B cell (primary cell): ENCODE data around the gene DGCR8. TPM values are rescaled to one million over a fixed set of nuclear protein-coding genes. Genes with fewer than 3 reads are reported as not detected.

Experiments used
- ATAC-seq: fragments of 200-7000 bp; cut with Tn5 transposase; one replicate; pipeline ENCODE4 v1.10.0; 2021; ENCODE audit warnings: low read depth, mild to moderate bottlenecking, moderate number of reproducible peaks, moderate library complexity
- CTCF ChIA-PET: fragments of 350-600 bp; sonication (Branson Sonifier 250); formaldehyde crosslinking; loops from one replicate; lab custom pipeline; 2021; ENCODE audit warnings: antibody characterized with exemption, inconsistent platforms; lab: Charles Lee
- POLR2A ChIA-PET: fragments of 350-600 bp; sonication (Branson Sonifier 250); formaldehyde crosslinking; loops from one replicate; lab custom pipeline; 2021; ENCODE audit warnings: antibody characterized with exemption; lab: Charles Lee
- DNase-seq: peaks from one replicate; pipeline ENCODE4 v3.0.0; 2013
- H2AFZ ChIP-seq: 2 replicates; pipeline ENCODE4 v1.6.1; 2012; ENCODE audit warnings: mild to moderate bottlenecking, low read depth, low read length; ENCODE audit not compliant: insufficient read depth, poor library complexity, severe bottlenecking
- H3K27ac ChIP-seq, 2 donors: 1 replicate in 1 of 2; 2 replicates in 1 of 2; pipeline ENCODE4 v1.5.1; 2012 to 2013; ENCODE audit warnings: low read length in 2 of 2, mild to moderate bottlenecking in 2 of 2, moderate library complexity in 1 of 2
- H3K27me3 ChIP-seq, 4 experiments: fragments of 200-600 bp in 1 of 4; sonication (generic) in 1 of 4; replicated peaks in 1 of 4; 1 replicate in 2 of 4; 2 replicates in 2 of 4; pipeline versions ENCODE4 v1.6.1 to v1.7.0; 2013 to 2016; ENCODE audit warnings: low read length in 3 of 4, mild to moderate bottlenecking in 2 of 4, mixed read lengths in 1 of 4, moderate library complexity in 1 of 4; ENCODE audit not compliant: insufficient read depth in 4 of 4, control insufficient read depth in 3 of 4; ENCODE audit errors: control extremely low read depth in 1 of 4
- H3K36me3 ChIP-seq, 2 experiments: replicated peaks in 1 of 2; 1 replicate in 1 of 2; 2 replicates in 1 of 2; pipeline versions ENCODE4 v1.6.1 to v1.7.1; 2013; ENCODE audit warnings: low read length in 1 of 2; ENCODE audit not compliant: insufficient read depth in 2 of 2, control insufficient read depth in 1 of 2; ENCODE audit errors: control extremely low read depth in 1 of 2, extremely low read depth in 1 of 2
- H3K4me1 ChIP-seq, 2 donors: fragments of 200-600 bp in 1 of 2; sonication (generic) in 1 of 2; 1 replicate in 1 of 2; 2 replicates in 1 of 2; pipeline versions ENCODE4 v1.5.1 to v1.6.1; 2013 to 2017; ENCODE audit warnings: low read length in 2 of 2; ENCODE audit not compliant: control insufficient read depth in 2 of 2, insufficient read depth in 2 of 2
- H3K4me2 ChIP-seq: replicated peaks from 2 replicates; pipeline ENCODE3; 2012; ENCODE audit warnings: mild to moderate bottlenecking, low read depth, low read length; ENCODE audit not compliant: poor library complexity, severe bottlenecking
- H3K4me3 ChIP-seq, 5 experiments: fragments of 200-600 bp in 1 of 5; sonication (generic) in 1 of 5; 1 replicate in 3 of 5; 2 replicates in 2 of 5; pipeline versions ENCODE4 v1.5.1 to v1.7.0; 2011 to 2016; ENCODE audit warnings: low read length in 4 of 5, mild to moderate bottlenecking in 4 of 5, low read depth in 2 of 5, control low read depth in 1 of 5, moderate library complexity in 1 of 5; ENCODE audit not compliant: insufficient read depth in 1 of 5; ENCODE audit errors: control extremely low read depth in 1 of 5, extremely low read depth in 1 of 5
- H3K79me2 ChIP-seq: fragments of 200-600 bp; sonication (generic); one replicate; pipeline ENCODE4 v1.6.0; 2016; ENCODE audit warnings: low read length; ENCODE audit not compliant: control insufficient read depth, insufficient read depth
- H3K9ac ChIP-seq: fragments of 200-600 bp; sonication (generic); 2 replicates; pipeline ENCODE4 v1.6.1; 2017; ENCODE audit warnings: mild to moderate bottlenecking, low read length, moderate library complexity
- H3K9me3 ChIP-seq, 3 donors: one replicate each; pipeline versions ENCODE4 v1.6.1 to v1.7.1; 2013; ENCODE audit warnings: low read length in 2 of 3; ENCODE audit not compliant: control insufficient read depth in 2 of 3, insufficient read depth in 1 of 3; ENCODE audit errors: control extremely low read depth in 1 of 3
- H4K20me1 ChIP-seq: 2 replicates; pipeline ENCODE4 v1.6.0; 2012; ENCODE audit warnings: mild to moderate bottlenecking, low read length; ENCODE audit not compliant: insufficient read depth, control insufficient read depth, poor library complexity, severe bottlenecking
- H3K27ac Mint-ChIP-seq: one replicate; pipeline ENCODE4 v1.8.0; 2021; ENCODE audit warnings: mixed read lengths
- H3K27me3 Mint-ChIP-seq: one replicate; pipeline ENCODE4 v1.8.0; 2021; ENCODE audit warnings: mixed read lengths
- H3K4me1 Mint-ChIP-seq: one replicate; pipeline ENCODE4 v1.8.0; 2021; ENCODE audit warnings: mixed read lengths
- H3K4me3 Mint-ChIP-seq: one replicate; pipeline ENCODE4 v1.8.0; 2021; ENCODE audit warnings: mixed read lengths
- H3K9me3 Mint-ChIP-seq: one replicate; pipeline ENCODE4 v1.8.0; 2022; ENCODE audit warnings: mixed read lengths; ENCODE audit not compliant: insufficient read depth
- CTCF ChIP-seq: fragments of 200-600 bp; IDR thresholded peaks from one replicate; pipeline ENCODE4 v1.8.0; 2022; ENCODE audit warnings: antibody characterized with exemption, mild to moderate bottlenecking
- EZH2 ChIP-seq: IDR thresholded peaks from 2 replicates; pipeline ENCODE4 v1.6.1; 2012; ENCODE audit warnings: borderline replicate concordance, low read depth, mild to moderate bottlenecking, moderate library complexity, low read length; ENCODE audit not compliant: insufficient read depth, poor library complexity, severe bottlenecking
- WGBS: methylation state at CpG from one replicate; pipeline ENCODE4 v1.1.5; 2013; ENCODE audit warnings: missing lambda C conversion rate; ENCODE audit not compliant: insufficient coverage; 5-methylcytosine and 5-hydroxymethylcytosine counted together
- intact Hi-C: fragments of 100-400 bp; cut with micrococcal nuclease; formaldehyde crosslinking; loops from one replicate; pipeline ENCODE4 v1.10.0; 2022
- polyA plus RNA-seq: library from polyadenylated mRNA; depleted of rRNA; stranded (reverse); fragments of >200 nt; gene quantifications from 2 replicates; pipeline ENCODE4 v1.2.3, GENCODE V29; 2012
- total RNA-seq, 2 donors: library from RNA; stranded (reverse); fragments of 120-200 nt in 1 of 2; gene quantifications; 1 replicate in 1 of 2; 2 replicates in 1 of 2; pipeline versions ENCODE4 v1.2.3 to v1.2.4, GENCODE V29; 2013 to 2022

The DGCR8 gene
- total and polyA plus RNA-seq, 2 donors (not counting 1 experiment from before 2014, with no cell fraction given), result 19.6 to 43.2 TPM

GRCh38 chr22:20040327-20041200, 39.5 kb upstream of the DGCR8 start:
- Mint-ChIP-seq H3K27me3 (no peaks in the 10 kb centered on the region), H3K27ac (no peak overlapping the region), H3K4me3 (no peak overlapping the region), H3K9me3 (no peaks in the 10 kb centered on the region), H3K4me1 (peaks cover 25% of the 10 kb centered on the region)
- H3K4me2 ChIP-seq, result no peak overlapping the region
- no peak overlapping the region for H3K27ac ChIP-seq
- H3K79me2 ChIP-seq, result peaks cover 40% of the 10 kb centered on the region
- ATAC-seq (no peak), DNase-seq (no peak)
- peaks cover 19% of the 10 kb centered on the region for H4K20me1 ChIP-seq
- POLR2A ChIA-PET, result no interaction called here
- H3K9ac ChIP-seq, result no peak overlapping the region
- intact Hi-C loops, result no loop called here
- 100% methylated on average over 4 of the region's 7 CpGs for WGBS
- peaks cover 0 to 41% of the 10 kb centered on the region in 2 experiments for H3K36me3 ChIP-seq
- CTCF ChIA-PET, result no interaction called here
- TF ChIP-seq CTCF (no peak), EZH2 (no peak)
- no peak overlapping the region for H2AFZ ChIP-seq
- no peaks in the 10 kb centered on the region for H3K27me3 ChIP-seq
- H3K4me3 ChIP-seq, result no peak overlapping the region
- H3K4me1 ChIP-seq, result peaks cover 0 to 20% of the 10 kb centered on the region in 2 donors
- peaks cover 0 to 7% (median 0%) of the 10 kb centered on the region in 3 donors for H3K9me3 ChIP-seq
